Measurements from ENCODE around the gene PYGB.
"Not testable (repeated sequence)": the region's sequence is repeated elsewhere in the genome, so short reads cannot be mapped to it uniquely, and the experiment has no call there.

PYGB gene

GRCh38 chr20:25296094-25297093 lies 48.5 kb downstream of the PYGB start:
- no peak for DNase-seq (ENCODE audit: low spot score)

DNA sequence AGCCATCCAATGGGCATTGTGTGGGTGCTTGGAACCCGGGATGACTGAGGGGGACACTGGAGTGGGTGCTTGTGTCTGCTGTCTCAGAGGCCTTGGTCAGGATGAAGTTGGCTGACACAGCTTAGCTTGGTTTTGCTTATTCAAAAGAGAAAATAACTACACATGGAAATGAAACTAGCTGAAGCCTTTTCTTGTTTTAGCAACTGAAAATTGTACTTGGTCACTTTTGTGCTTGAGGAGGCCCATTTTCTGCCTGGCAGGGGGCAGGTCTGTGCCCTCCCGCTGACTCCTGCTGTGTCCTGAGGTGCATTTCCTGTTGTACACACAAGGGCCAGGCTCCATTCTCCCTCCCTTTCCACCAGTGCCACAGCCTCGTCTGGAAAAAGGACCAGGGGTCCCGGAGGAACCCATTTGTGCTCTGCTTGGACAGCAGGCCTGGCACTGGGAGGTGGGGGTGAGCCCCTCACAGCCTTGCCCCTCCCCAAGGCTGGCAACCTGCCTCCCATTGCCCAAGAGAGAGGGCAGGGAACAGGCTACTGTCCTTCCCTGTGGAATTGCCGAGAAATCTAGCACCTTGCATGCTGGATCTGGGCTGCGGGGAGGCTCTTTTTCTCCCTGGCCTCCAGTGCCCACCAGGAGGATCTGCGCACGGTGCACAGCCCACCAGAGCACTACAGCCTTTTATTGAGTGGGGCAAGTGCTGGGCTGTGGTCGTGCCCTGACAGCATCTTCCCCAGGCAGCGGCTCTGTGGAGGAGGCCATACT lies 49.4 kb downstream of the PYGB start:
- no peak for DNase-seq (ENCODE audit: low spot score)

DNA sequence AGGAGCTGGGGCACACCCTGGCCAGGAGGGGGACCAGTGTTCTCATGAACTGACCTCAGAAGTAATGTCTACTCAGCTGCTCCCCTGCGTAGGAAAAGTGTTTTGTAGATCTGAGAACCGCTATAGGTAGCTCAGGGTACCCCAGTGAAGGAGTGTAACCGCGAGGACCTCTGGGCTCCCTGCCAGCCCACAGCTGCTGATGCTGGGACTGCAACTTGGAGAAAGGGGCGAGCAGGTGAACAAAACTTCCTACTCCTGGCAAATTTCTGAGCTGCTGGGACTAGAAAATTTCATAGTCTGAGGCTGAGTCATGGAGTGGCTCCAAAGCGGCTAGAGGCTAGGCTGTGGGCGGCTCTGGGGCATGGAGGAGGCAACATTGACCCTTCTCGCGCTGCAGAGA lies 51.9 kb downstream of the PYGB start:
- no peak for DNase-seq (ENCODE audit: low spot score)

- DNase-seq (ENCODE audit: low spot score): no peak
These were observed 52.7 kb downstream of the PYGB start for GRCh38 chr20:25300496-25301170.

- DNase-seq (ENCODE audit: low spot score): no peak
These were observed 53.6 kb downstream of the PYGB start for GRCh38 chr20:25301357-25301920.

DNA sequence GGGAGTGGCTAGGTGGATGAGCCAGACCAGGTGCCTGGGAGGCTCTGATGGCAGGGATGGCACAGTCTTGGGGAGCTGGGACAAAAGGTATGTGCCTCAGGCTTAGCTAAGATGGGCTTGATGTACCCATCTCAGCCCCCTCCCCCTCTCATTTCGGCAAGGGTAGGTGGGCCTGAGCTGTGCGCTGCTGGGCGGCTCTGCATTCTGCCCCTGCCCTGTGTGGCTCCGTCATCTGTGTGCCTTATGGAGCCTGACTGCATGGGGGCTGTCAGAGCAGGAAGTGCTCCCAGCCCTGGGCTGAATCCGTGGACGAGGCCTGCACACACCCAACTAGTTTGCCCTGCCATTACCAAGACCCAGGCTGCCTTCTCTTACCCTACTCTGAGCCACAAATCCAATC lies 54.7 kb downstream of the PYGB start:
- DNase-seq (ENCODE audit: low spot score): no peak

DNA sequence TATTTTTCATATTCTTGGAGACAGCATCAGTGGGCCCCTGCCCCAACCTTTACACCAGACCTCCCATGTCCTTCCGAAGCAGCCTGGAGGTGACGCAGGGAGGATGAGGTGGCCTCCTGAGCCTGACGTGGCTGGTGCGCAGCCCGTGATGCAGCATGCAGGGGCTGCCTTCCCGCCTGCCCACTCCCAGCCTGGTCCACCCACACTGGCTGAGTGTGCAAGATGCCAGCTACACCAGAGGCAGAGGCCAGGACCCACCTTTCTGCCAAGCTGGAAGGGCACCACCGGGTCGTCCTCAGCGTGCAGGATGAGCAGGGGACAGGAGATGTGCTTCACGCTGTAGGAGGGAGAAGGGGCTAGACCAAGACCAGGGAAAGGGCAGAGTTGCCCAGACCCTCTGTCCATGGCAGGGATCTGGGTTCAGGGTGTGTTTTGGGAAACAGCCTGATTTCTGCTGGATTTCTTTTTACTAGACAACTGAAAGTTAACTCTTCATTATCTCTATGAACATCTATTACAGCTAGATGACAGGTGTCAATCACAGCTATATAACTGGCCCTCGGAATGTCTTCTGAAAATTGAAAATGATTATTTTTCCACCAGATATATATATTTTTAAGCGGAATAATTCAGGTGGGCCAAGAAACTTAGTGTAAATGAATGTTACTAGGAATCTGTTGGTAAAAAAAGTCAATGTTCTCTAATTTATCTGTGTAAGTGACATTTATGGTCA lies 55.6 kb downstream of the PYGB start:
- DNase-seq (ENCODE audit: low spot score): no peak

- no peak for DNase-seq (ENCODE audit: low spot score)
These were observed 56.2 kb downstream of the PYGB start for GRCh38 chr20:25304025-25304549.

- DNase-seq (ENCODE audit: low spot score): no peak
These were observed 59.4 kb downstream of the PYGB start for GRCh38 chr20:25306991-25307903.

- no peak for DNase-seq (ENCODE audit: low spot score)
These were observed 60.2 kb downstream of the PYGB start for GRCh38 chr20:25308083-25308491.

DNA sequence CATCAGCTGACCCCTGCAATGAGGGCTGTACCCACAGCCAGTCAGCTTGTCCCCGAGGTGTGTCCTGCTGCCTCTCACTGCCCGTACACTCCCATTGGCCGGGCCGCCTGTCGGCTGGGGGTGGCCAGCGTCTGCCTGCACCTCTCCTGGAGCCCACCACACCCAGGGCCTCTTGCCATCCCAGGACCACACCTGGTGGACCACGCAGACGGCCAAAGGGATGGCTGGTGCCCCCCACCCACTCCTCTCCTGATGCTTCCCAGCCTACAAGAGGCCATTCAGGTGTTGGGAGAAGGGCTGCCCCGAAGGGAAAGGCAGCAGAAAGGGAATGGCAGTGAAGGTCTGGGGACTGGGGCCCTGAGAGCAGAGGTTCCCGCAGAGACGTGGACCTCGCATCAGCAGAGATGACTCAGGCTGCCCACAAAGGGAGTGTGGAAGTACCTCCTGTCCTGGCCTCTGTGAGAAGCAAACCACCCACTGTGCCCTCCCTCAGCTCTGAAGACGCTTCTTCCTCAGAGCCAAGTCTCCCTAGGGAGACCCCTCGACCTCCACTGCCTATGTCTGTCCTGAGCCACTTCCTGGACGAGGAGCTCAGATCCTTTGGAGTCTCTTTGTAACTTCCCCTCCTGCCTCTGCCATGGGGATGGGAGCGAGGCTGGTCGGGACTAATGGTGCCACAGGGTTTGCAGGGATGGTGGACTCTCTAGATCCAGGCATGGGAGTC lies 60.9 kb downstream of the PYGB start:
- DNase-seq (ENCODE audit: low spot score): no peak

DNA sequence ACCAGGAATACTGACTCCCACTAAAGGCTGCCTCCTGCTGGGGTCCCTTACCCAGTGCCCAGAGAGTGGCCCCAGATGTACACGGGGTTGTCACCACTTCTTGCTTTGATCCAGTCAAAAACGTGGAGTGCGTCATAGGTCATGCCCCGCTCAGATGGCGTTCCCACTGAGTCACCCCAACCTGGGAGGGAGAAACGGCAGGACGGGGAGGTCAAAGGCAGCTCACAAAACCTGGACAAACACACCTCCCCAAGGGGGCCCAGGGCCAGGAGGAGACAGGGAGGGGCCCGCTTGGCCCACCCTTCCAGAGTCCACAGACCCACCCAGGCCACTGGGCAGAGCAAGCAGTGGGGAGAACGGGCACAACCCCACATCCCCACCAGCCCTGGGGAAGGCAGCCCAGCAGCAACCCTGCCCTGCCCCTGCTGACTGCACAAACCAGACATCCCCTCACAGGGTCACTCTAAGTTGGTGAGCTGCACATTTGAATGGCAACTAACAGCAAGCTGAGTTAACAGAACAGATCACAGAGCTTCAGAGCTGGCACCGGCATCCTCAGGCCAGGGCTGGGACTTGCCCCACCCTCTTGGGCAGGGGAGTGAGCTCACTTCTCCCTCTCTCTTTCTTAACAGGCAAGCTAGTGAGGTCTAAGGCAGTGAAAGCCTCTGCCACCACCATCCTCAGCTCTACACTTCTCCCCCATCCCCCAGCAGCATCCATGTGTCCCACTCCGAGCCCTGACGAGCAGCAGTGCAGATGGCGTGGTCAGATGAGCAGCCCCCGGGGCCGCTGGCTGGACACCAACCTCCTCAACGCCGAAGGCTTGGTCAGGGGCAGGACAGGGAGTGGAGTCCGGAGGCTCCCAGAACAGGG lies 61.7 kb downstream of the PYGB start:
- DNase-seq (ENCODE audit: low spot score): no peak

GRCh38 chr20:25310268-25310920 lies 62.5 kb downstream of the PYGB start:
- DNase-seq (ENCODE audit: low spot score): peak; percentile 67

DNA sequence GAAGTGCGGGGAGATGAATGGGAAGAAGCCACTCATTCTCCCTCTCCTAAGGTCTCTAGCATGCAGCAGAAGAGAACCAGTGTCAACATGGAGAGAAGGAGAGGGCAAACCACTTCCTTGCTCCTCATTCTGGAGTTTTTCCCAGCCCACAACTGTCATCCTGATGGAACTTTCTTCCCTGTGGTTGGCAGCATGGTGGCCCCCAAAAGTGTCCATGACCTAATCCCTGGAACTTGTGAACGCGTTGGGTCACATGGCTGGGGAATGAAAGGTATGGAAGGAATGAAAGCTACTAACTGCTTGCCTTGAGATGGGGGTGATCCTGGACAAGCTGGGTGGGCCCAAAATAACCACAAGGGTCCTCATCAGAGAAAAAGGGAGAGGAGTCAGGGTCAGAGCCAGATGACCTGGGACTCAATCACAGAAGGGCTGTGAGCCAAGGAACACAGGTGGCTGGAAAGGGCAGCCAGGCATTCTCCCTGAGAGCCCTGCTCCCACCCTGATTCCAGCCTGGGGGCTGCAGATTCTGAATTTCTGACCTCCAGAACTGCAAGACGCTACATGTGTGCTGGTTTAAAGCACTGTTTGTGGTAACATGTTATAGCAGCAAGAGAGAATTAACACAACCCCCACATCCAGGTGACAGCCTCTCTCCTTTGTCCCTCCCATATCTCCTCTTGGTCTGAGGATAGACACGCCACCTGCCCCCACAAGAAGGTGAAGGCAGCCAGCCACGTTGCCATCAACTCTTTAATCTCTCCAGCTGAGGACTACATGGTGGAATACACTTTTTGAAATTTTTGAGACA lies 63.2 kb downstream of the PYGB start:
- no peak for DNase-seq (ENCODE audit: low spot score)

DNA sequence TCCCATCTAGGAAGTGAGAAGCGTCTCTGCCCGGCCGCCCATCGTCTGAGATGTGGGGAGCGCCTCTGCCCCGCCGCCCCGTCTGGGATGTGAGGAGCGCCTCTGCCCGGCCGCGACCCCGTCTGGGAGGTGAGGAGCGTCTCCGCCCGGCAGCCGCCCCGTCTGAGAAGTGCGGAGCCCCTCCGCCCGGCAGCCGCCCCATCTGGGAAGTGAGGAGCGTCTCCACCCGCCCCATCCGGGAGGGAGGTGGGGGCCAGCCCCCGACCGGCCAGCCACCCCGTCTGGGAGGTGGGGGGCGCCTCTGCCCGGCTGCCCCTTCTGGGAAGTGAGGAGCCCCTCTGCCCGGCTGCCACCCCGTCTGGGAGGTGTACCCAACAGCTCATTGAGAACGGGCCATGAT lies 64.8 kb downstream of the PYGB start:
- DNase-seq (ENCODE audit: low spot score): not testable (repeated sequence)

DNA sequence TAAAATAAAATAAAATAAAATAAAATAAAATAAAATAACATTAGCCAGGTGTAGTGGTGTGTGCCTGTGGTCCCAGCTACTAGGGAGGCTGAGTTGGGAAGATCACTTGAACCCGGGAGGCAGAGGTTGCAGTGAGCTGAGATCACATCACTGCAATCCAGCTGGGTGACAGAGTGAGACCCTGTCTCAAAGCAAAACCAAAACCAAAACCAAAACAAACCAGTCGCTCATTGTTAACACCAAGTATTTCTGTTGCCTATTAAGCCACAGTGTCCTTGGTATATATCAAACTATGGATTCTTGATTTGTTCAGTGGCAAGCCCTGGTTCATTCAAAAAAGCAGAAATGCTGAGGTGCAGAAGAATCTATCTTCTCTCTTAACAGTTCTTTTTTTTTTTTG lies 65.7 kb downstream of the PYGB start:
- no peak for DNase-seq (ENCODE audit: low spot score)

Measured in CD4-positive, alpha-beta T cell treated with Interleukin-2 at 100 ng/mL for 4 hours (primary cell).